SJSA1 (cell line): ENCODE results near the gene NFKB1. TPM values are rescaled to one million over a fixed set of nuclear protein-coding genes. Genes with fewer than 3 reads are reported as not detected.

Experiments used
- total RNA-seq: library from RNA; depleted of rRNA; stranded (reverse); fragments of >200 nt; shearing (Covaris generic); gene quantifications from 2 replicates; pipeline ENCODE4 v1.2.3, GENCODE V29; 2014; rRNA removed

NFKB1 gene
- total RNA-seq, 1 experiment from 2014 or later = 47.9 TPM

Other genes with a start within 250 kb of the NFKB1 start
- 30.1 and 39.0 TPM in 2 replicates for gene SLC39A8, start 155.9 kb upstream of the NFKB1 start, total RNA-seq